IMR-90 (cell line): ENCODE measurements around the gene NUDCD3.

Experiments
- BHLHE40 ChIP-seq: fragments of 150-350 bp; IDR thresholded peaks from 2 replicates; pipeline ENCODE4 v1.6.1; 2016; ENCODE audit warnings: mild to moderate bottlenecking, low read depth, low read length
- CEBPB ChIP-seq: IDR thresholded peaks from 2 replicates; pipeline ENCODE4 v1.6.1; 2012; ENCODE audit warnings: low read depth, low read length, improper control_type of control experiment
- CTCF ChIP-seq: conservative IDR thresholded peaks from 2 replicates; pipeline ENCODE4 v1.5.1; 2012; ENCODE audit warnings: mild to moderate bottlenecking, low read depth, low read length, improper control_type of control experiment
- FOS ChIP-seq: fragments of 150-350 bp; IDR thresholded peaks from 2 replicates; pipeline ENCODE4 v1.6.1; 2016; ENCODE audit warnings: low read depth, low read length
- MAFK ChIP-seq: IDR thresholded peaks from 2 replicates; pipeline ENCODE4 v1.6.1; 2012; ENCODE audit warnings: low read depth, low read length, improper control_type of control experiment
- MAZ ChIP-seq: IDR thresholded peaks from 2 replicates; pipeline ENCODE4 v1.6.1; 2012; ENCODE audit warnings: low read depth, mild to moderate bottlenecking, low read length, improper control_type of control experiment, moderate library complexity, borderline replicate concordance
- MXI1 ChIP-seq: IDR thresholded peaks from 2 replicates; pipeline ENCODE4 v1.6.1; 2012; ENCODE audit warnings: low read depth, mild to moderate bottlenecking, low read length, moderate library complexity, borderline replicate concordance
- NFE2L2 ChIP-seq: fragments of 150-350 bp; IDR thresholded peaks from 2 replicates; pipeline ENCODE4 v1.6.1; 2016; ENCODE audit warnings: low read depth, mild to moderate bottlenecking, low read length
- POLR2A ChIP-seq: IDR thresholded peaks from 2 replicates; pipeline ENCODE4 v1.6.1; 2012; ENCODE audit warnings: mild to moderate bottlenecking, low read depth, low read length
- RCOR1 ChIP-seq: IDR thresholded peaks from 2 replicates; pipeline ENCODE4 v1.6.1; 2012; ENCODE audit warnings: mild to moderate bottlenecking, low read length, improper control_type of control experiment; ENCODE audit not compliant: insufficient replicate concordance
- RFX5 ChIP-seq: IDR thresholded peaks from 2 replicates; pipeline ENCODE4 v1.8.0; 2012; ENCODE audit warnings: low read depth, mild to moderate bottlenecking, low read length, moderate library complexity
- SMC3 ChIP-seq: fragments of 150-350 bp; IDR thresholded peaks from 2 replicates; pipeline ENCODE4 v1.6.1; 2016; ENCODE audit warnings: low read depth, mild to moderate bottlenecking, antibody characterized with exemption, low read length, moderate library complexity
- USF2 ChIP-seq: fragments of 150-350 bp; IDR thresholded peaks from 2 replicates; pipeline ENCODE4 v1.6.1; 2017; ENCODE audit warnings: mild to moderate bottlenecking, antibody characterized with exemption, low read length, low read depth

GRCh38 chr7:44470628-44471245, 19.7 kb downstream of the NUDCD3 start:
- TF ChIP-seq POLR2A (no peak), MAFK (no peak), CTCF (no peak), CEBPB (no peak), USF2 (no peak), BHLHE40 (no peak), MXI1 (no peak), MAZ (no peak), RCOR1 (no peak), SMC3 (no peak), RFX5 (no peak), FOS (no peak), NFE2L2 (no peak)
